Dermis microvascular lymphatic vessel endothelial cell (primary cell): ENCODE results near the gene SLC19A2. TPM values are rescaled to one million over a fixed set of nuclear protein-coding genes. Genes with fewer than 3 reads are reported as not detected.

Experiments used
- DNase-seq, 2 donors: peaks; one replicate each; pipeline versions ENCODE4 v3.0.0 to v3.0.0-alpha.2; 2010; ENCODE audit warnings: low read depth in 2 of 2
- total RNA-seq: library from RNA; depleted of rRNA; stranded (reverse); fragments of >200 nt; gene quantifications from 2 replicates; pipeline ENCODE4 v1.2.1, GENCODE V29; 2014

Gene SLC19A2
- total RNA-seq, 1 donor from 2014 or later, result 2.3 TPM

DNA sequence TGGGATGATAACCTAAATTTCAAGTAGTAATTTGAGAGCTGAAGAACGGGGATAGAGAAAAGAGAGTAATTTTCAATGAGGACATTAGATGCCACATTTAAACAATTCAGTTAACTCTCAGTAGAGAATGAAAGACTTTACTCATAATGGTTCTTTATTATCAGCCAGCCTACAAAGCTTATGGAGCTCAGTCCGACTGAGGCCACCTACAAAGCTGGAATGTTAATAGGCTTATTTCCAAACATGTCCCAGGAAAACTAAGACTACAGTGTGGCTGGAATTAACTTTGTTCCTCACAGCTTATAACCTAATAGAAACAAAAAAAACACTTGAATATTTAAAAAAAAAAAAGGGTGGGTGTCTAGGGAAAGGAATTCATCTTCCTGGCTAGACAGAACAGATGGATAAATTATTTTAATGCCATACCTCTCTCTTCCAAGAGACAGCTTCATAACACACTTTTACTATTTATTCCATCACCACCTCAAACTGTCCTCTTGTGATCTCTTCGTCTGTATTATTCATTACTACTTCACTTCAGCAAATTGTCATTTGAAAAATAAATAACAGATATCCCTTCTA lies 9.8 kb downstream of the SLC19A2 start:
- DNase-seq, result no peak

DNA sequence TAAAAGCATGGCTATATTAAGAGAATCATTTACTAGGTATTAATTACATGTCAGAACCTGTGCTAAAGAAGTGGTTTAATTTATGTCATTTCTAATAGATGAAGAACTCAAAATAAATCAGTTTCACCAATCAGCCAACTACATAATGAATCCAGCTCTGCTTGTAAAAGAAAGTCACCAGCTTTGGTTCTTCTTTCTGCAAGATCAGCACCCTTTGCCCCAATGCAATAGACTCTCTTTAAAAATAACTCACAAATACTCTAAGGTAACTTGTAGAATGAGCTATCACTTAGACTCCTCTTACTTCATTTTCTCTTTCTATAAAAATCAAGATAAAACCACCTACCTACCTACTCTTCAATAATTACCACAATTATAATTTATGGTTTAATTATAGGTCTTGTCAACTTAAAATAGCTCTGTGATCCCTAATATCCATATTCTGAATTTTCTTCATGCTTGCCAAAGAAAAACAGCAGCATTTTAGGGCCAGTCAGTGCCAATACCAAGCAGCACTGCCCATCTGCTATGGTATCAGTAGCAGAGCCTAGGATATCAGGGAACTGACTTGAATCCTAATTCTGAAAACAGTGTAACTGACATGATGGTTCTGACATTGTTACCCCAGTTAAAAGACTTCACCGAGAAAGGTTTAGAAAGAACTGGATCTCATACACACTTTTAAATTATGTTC lies 11.3 kb downstream of the SLC19A2 start:
- no peak for DNase-seq

DNA sequence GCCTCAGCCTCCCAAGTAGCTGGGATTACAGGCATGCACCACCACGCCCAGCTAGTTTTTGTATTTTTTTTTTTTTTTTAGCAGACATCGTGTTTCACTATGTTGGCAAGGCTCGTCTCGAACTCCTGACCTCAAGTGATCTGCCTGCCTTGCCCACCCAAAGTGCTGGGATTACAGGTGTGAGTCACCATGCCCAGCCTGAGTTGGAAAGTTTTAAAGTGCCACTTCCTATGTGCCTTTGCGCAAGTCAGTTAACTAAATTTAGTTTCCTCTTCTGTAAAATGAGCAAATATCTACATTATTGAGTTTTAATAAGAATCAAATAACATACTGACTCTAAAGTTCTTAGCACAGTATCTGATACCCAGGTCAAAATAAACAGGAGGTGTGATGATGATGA lies 12.4 kb downstream of the SLC19A2 start:
- no peak for DNase-seq

DNA sequence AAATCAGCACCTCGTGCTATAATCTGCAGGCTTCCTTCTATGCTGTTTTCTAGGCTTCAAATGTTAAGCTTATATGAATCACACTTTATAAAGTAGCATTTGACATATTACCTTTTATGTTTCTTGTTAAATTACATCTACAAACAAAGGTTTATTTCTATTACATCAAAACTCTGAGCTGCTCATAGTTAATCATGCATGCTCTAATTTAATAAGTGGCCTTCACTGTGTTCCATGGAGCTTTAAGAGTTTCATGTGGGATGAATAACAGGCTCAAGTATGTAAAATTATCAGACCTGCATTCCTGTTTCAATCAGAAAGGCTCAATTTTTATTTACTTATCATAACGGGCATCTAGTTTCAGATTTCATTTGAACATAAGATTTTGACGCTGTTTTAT lies 13.0 kb downstream of the SLC19A2 start:
- no peak for DNase-seq

DNA sequence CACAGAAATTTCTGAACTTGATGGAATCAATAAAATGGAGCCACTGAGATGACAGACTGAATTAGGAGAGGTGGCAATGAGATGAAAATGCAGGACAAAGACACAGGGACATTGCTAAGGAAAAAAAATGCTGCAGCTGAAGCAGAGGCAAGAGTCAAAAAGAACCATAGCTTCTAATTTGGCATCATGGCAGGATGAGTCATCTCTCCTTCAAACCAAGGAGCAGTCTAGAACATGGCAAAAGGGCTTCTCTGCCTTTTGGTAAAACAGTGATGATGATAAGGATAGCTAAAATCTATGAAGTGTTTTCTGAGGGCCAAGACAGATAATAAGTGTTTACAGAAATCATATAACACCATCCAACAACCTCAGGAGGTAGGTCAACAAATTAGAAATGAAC lies 16.8 kb downstream of the SLC19A2 start:
- no peak for DNase-seq

DNA sequence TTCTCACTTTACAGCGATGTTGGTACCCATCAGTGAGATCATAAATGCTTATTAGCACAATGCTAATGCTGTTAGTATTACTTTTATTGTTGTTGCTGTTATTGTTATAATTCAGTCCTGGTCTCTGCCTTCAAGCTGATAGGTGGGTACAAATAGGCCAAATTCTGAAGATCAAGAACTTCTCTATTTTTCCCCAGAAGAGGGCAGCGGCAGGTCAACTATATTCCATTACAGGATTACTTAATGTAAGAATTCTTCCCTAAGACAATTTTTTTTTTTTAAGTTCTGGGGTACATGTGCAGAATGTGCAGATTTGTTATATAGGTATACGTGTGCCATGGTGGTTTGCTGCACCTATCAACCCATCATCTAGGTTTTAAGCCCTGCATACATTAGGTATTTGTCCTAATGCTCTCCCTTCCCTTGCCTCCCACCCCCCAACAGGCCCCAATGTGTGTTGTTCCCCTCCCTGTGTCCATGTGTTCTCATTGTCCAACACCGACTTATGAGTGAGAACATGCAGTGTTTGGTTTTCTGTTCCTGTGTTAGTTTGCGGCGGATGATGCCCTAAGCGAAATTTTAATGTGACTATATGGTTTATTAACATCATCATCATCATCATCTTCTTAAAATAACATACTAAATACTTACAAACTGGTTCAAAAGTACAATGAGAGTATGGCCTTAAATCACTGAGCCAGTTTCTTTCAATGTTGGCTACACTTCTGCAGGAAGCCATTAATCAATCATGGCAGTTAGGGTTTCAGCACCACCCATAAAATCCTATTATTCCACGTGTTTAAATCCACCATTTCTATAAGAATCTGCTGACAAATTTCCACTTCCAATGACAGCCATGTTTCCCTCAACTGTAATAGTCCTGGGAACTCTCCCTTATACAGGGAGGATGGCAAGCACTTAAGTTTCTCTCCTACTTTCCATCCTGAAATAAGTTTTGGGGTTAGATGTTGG lies 19.2 kb downstream of the SLC19A2 start:
- peak in 1 of 2 donors; percentile 46 for DNase-seq

DNA sequence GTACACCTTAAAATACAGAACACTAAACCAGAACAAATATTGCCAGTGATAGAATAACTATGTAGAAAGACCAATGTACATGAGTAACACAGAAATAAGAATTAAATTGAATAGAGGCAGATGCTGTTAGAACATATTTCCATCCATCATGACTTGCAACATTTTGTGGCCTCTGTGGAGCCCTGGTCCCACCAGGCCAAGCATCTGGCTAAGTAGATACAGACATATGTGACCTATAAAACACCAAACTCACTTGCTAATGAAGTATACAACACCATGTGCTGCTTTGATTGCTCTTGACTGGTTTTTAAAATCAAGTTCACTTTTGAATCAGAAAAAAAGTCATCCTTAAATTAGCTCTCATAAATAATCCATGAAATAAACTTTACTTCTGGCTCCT lies 20.5 kb downstream of the SLC19A2 start:
- DNase-seq, result no peak

DNA sequence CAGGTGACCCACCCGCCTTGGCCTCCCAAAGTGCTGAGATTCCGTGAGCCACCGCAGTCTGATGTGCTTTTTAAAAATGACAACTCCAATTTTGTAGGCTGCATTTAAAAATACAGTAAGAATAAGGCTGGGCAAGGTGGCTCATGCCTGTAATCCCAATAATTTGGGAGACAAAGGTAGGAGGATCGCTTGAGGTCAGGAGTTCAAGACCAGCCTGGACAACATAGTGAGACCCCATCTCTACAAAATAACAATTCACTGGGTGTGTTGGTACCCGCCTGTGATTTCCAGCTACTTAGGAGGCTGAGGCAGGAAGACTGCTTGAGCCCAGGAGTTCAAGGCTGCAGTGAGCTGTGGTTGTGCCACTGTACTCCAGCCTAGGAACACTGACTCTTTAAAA lies 23.4 kb downstream of the SLC19A2 start:
- no peak for DNase-seq

DNA sequence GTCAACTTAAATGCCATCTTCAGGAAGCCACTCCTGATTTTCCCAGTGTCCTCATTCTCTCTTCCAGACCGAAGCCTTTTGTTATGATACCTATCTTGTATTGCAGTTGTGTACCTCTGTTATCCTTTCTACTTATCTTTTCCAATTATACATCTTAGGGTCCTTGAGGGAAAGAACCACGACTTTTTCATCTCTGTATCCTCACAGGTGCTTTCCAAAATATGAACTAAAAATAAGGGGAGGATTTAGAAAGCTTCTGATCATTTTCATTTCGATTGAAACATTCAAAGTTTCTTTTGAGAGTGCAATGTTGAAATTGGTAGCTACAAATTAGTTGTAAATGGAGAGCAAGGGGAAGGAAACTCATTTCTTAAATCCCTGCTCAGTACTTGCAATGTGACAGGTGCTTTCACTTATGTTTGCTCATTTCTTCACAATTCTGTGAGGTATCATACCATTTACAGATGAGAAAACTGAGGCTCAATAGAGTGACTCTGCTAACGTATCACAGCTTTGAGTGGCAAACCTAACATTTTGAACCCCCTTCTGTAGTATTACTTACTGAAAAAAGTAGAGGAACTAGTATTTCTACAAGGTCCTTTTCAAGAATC lies 24.2 kb downstream of the SLC19A2 start:
- DNase-seq, result no peak

DNA sequence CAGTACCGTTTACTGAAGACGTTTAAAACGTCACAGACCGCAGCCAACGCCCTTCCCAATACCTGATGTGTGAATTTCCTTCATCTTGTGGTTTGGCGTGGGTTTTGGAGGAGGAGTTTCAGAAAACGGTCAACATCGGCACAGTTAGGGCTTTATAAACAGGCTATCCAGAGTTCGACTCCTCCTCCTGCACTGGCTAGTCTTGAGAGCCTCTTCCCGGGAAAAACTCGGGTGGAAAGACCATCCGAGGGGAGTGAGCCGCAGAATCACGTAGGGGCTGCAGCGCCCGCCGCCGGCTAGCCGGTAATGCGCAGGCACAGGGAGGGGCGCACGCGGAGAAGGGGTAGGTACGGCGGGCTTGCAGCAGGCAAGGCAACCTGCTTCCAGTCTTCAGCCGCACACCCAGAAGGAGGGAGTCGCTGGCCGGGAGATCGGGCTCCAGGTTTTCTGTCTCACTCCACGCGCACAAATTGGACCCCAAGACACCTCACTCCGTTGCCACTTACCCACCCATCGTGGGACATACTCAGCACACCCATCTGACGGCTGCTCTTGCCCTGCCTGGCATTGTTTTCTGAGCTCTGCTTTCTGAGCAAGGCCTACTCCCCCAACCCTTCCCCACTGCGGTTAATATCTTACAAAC lies 25.4 kb downstream of the SLC19A2 start:
- no peak for DNase-seq

DNA sequence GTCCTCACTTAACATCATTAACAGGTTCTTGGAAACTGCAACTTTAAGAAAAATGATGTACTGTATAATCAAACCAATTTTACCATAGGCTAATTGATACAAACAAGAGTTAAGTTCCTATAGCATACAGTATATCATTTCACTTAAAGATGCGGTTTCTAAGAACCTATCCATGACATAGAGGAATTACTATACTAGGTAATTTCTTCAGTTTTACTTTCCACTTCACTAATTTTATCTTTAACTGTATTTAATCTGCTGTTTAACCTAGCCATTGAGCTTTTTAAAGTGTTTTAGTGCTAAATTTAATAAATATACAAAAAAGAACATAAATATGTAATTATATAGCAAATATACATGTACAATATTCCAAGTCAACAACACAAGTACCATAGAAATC lies 28.3 kb downstream of the SLC19A2 start:
- no peak for DNase-seq

DNA sequence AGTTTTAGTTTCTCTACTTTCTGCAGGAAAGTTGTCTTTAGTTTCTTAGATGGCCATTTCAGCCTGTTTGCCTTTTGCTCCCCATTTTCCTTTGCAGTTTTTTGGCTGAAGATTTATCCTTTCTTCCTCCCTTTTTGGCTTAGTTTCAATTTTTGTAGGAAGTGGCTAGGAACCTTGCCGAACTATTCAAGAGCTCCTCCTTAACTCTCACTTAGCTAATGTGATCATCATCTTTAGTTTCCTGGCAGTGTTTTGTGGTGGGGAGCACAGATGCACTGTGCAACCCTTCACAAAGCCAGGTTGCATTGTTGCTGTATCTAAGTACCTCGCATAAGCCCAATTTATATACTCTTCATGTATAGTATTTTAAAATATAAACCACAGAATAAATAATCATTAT lies 29.7 kb downstream of the SLC19A2 start:
- no peak for DNase-seq

DNA sequence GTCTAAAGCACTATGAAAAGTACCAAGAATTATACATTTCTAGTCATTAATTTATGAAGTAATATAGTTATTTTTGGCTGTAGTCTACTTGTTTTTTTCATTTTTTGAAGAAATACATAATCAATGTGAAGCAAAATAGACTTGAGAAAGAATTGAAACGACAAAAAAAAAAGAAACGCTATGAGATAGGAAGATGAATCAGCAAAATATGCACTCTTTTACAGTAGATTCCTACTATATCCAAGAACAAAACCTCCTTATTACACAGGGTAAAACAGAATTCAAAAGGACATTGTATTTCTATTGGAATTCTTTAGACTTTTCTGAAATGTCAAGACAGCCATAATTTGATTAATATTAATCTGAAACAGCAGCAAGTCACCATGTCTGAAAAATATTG lies 32.8 kb downstream of the SLC19A2 start:
- DNase-seq, result no peak

DNA sequence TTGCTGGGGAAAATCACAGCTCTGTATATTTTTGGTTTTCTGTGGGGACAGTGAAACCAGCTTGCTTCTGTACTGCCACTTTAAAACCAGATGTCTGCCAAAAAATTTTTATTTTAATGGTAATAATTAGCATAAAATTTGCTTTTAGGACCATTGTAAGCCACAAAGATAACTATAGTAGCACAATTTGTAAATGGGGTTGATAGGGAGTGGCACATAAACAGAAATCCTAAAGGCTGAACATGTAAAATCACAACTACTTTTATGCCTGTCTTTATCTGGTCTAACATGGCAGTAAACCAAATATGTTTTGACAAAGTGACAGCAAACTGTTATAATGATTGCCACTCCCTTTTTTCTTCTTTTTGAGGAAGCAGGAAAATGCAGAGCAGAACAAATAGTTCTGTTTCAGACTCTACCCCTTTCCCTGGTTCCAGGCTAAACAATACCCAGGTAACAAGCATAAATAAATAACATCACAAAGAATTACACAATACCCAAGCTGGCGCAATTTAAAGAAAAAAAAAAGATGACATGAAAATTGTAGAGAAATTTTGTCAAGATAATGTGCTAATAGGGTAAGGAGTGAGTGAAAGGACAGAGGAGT lies 34.4 kb downstream of the SLC19A2 start:
- DNase-seq, result no peak

DNA sequence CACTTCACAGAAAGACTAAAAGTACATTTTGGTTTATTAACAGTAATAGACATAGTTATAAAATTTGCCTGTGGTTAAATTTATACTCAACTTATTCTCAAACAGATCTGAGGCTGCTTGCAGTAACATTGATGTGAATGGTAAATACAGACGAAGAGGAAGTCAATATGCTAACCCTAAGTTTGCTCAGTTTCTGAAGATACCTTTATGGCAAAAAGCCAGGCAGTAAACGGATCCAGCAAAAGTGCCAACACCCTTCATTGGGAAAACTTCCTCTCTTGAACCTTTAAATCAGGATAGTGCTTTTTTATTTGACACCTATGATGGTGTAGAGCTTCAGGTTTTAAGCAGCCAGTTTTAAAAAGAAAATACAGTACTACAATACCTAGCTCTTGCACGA lies 41.8 kb downstream of the SLC19A2 start:
- DNase-seq, result no peak

DNA sequence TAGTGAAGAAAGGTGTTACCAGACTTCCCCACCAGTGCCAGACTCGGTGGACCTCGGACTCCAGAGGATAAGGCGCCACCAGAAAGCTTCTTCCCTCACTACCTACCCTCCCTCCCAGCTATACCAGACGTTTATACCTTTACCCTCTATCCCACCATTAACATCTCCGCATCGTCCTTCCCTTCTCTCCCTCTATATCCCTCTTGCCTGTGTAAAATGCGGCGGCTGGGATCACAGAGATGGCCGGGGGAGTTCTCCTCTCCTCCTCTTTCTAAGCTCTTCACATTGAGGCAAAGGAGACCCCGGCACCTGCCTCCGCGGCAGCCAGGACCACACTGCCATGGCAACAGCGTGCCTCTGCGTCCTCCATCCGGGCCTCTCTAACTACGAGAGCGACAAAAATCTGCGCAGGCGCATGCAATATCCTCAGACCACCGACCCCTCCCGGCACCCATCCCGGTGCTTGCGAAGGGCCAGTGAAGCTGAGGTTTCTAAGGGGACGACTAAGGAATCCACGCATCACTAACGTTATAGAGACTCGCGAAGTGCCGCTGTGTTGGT lies 58.6 kb downstream of the SLC19A2 start, which contains the start of gene CCDC181:
Gene CCDC181, minus strand, starts transcription at position 394 of the 561 bp plus-strand sequence. CDS start 2,547 bp downstream, outside the sequence.
- peak in 1 of 2 donors; percentile 2 for DNase-seq

DNA sequence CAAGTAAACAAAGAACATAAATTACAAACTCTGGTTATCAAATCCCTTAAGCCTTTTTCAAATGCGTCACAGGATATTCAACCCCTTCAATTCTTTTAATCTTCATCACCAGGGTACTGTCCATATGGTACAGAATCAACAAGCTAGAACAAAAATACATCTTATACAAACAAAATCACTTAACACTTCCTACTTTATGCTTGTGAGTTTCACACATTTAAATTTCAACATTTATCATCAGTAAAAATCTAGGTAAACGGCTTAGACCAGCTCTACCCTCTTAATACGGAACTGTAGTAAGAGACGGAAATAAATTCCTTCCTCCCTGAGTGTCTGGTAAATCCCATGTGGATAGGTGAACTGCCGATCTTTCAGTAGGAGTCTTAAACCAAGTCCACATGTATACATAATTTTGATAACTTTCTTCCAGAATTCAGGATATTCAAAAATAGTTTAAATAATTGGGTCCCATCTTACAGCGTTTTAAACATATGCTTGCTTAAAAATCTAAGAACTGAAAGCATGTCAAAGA lies 59.5 kb downstream of the SLC19A2 start:
- no peak for DNase-seq

DNA sequence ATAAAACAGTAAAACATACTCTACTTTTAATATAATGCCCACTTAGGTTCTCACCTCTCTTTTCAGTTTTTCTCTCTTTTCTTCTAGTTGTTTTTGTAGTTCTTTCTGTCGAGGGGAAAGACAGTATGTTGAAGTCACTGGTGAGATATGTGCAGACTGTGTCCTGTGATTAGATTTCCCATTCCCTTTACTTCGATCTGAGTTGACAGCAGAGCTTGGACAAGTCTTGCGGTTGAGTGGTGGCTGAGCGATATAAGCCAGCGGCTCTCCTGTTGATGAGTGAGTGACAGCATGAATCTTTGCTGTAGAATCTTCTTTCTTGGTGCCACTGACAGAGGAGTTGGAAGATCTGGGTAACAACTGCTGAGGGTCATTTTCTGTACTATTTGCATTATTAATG lies 64.4 kb downstream of the SLC19A2 start:
- DNase-seq, result no peak

DNA sequence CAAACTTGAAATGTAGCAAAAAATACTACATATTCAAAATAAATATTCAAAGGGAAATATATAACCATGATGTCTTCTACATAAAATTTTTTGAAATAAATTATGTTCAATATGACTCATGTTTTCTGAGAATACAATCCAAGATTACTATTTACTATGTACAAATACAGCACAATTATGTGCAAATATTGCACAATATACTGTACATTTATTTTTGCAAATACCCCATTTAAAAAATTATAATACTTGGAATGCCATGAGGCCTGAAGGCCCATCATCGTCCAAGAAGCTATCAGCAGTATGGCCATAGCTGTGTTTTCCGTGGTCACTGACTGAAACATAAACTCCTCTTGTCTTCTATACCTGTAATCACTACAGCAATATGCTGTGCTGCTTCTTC lies 70.8 kb downstream of the SLC19A2 start:
- DNase-seq, result no peak
